Stimulated activated effector memory CD8-positive, alpha-beta T cell treated with anti-CD3 and anti-CD28 coated beads, Interleukin-12 subunit alpha, Interleukin-12 subunit beta, amount 100 ng/mL, for 72 hours (primary cell): ENCODE data around the gene NOTCH2.

ENCODE experiments used
- ATAC-seq: fragments of 150-1000 bp; cut with Tn5 transposase; 2 replicates; pipeline ENCODE4 v1.10.0; 2021
- DNase-seq, 2 donors: peaks; one replicate each; pipeline ENCODE4 v3.0.0; 2021 to 2022; ENCODE audit warnings: low spot score in 2 of 2
- H3K27ac Mint-ChIP-seq: one replicate; pipeline ENCODE4 v1.8.0; 2022; ENCODE audit warnings: mild to moderate bottlenecking, mixed read lengths
- H3K36me3 Mint-ChIP-seq: one replicate; pipeline ENCODE4 v1.8.0; 2022; ENCODE audit warnings: mild to moderate bottlenecking, mixed read lengths
- H3K4me1 Mint-ChIP-seq: one replicate; pipeline ENCODE4 v1.8.0; 2022; ENCODE audit warnings: mixed read lengths
- H3K4me3 Mint-ChIP-seq: one replicate; pipeline ENCODE4 v1.8.0; 2022; ENCODE audit warnings: mild to moderate bottlenecking, mixed read lengths
- H3K9me3 Mint-ChIP-seq: one replicate; pipeline ENCODE4 v1.8.0; 2022; ENCODE audit warnings: mixed read lengths

NOTCH2 gene

GRCh38 chr1:119917304-119918055, 152.0 kb downstream of the NOTCH2 start:
- Mint-ChIP-seq H3K4me1 (no peaks in the 10 kb centered on the region), H3K27ac (peak overlapping the region; percentile 48), H3K4me3 (no peak overlapping the region), H3K9me3 (no peaks in the 10 kb centered on the region), H3K36me3 (peaks cover 89% of the 10 kb centered on the region)
- ATAC-seq, result no peak
- DNase-seq, result no peak

GRCh38 chr1:119915517-119915916, 153.9 kb downstream of the NOTCH2 start:
- Mint-ChIP-seq H3K27ac (peak overlapping the region; percentile 68), H3K4me1 (peaks cover 6% of the 10 kb centered on the region), H3K9me3 (no peaks in the 10 kb centered on the region), H3K36me3 (peaks cover 71% of the 10 kb centered on the region), H3K4me3 (no peak overlapping the region)
- ATAC-seq (no peak), DNase-seq (no peak)

GRCh38 chr1:119914071-119914470, 155.4 kb downstream of the NOTCH2 start:
- Mint-ChIP-seq H3K4me1 (peaks cover 8% of the 10 kb centered on the region), H3K36me3 (peaks cover 56% of the 10 kb centered on the region), H3K27ac (no peak overlapping the region), H3K4me3 (no peak overlapping the region), H3K9me3 (no peaks in the 10 kb centered on the region)
- DNase-seq, result no peak
- ATAC-seq, result no peak

DNA sequence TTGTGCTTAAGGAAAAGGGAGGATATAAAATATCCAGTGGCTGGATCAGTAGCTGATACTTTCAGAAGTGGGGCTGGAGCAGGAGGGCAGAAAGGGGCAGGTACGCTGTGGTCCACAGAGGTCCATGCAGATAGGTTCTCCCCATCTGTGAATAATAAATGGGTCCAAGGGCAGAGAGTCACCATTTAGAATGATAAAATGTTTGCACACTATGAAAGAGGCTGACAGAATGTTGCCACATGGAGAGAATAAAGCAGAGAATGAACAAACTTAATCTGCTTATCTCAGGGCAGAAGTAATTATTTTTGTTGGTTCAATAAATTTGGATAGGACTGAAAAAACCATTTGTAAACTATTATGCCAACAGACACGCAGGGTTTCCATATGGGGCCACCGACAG, 156.5 kb downstream of the NOTCH2 start:
- peaks cover 8% of the 10 kb centered on the region for H3K4me1 Mint-ChIP-seq
- no peak for ATAC-seq
- no peak overlapping the region for H3K27ac Mint-ChIP-seq
- DNase-seq, result no peak
- H3K4me3 Mint-ChIP-seq, result no peak overlapping the region
- H3K9me3 Mint-ChIP-seq, result no peaks in the 10 kb centered on the region
- H3K36me3 Mint-ChIP-seq, result peaks cover 45% of the 10 kb centered on the region

- Mint-ChIP-seq H3K36me3 (peaks cover 34% of the 10 kb centered on the region), H3K27ac (no peak overlapping the region), H3K9me3 (no peaks in the 10 kb centered on the region), H3K4me1 (peaks cover 8% of the 10 kb centered on the region), H3K4me3 (no peak overlapping the region)
- no peak for DNase-seq
- no peak for ATAC-seq
These were observed 157.7 kb downstream of the NOTCH2 start for GRCh38 chr1:119911775-119912174.

DNA sequence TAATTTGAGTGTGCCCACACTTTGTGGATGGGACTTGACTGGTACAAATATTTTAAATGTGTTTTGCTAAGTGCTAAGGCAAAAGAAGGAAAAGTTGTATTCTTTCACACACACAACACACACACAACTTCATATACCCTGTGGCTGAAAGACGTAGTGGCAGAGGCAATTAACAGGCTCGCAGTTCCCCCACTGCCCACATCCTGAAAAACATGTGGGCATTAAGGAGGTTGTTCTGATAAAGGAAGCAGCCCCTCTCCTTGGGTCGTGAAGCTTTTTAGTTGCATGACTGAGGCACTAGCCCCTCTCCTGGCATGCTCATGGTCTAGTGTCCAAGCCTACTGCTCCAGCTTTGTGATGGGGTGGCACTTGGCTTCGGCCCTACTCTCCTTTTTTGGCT, 158.8 kb downstream of the NOTCH2 start:
- H3K36me3 Mint-ChIP-seq, result peaks cover 23% of the 10 kb centered on the region
- peaks cover 8% of the 10 kb centered on the region for H3K4me1 Mint-ChIP-seq
- H3K4me3 Mint-ChIP-seq, result no peak overlapping the region
- no peak for ATAC-seq
- H3K27ac Mint-ChIP-seq, result peak overlapping the region; percentile 48
- DNase-seq, result no peak
- no peaks in the 10 kb centered on the region for H3K9me3 Mint-ChIP-seq

- Mint-ChIP-seq H3K27ac (peak overlapping the region; percentile 48), H3K4me3 (no peak overlapping the region), H3K36me3 (peaks cover 17% of the 10 kb centered on the region), H3K4me1 (peaks cover 8% of the 10 kb centered on the region), H3K9me3 (no peaks in the 10 kb centered on the region)
- no peak for ATAC-seq
- DNase-seq, result no peak
These were observed 159.4 kb downstream of the NOTCH2 start for GRCh38 chr1:119909890-119910596.

- no peak overlapping the region for H3K27ac Mint-ChIP-seq
- H3K4me3 Mint-ChIP-seq, result no peak overlapping the region
These were observed 160.8 kb downstream of the NOTCH2 start for GRCh38 chr1:119908661-119909060.

DNA sequence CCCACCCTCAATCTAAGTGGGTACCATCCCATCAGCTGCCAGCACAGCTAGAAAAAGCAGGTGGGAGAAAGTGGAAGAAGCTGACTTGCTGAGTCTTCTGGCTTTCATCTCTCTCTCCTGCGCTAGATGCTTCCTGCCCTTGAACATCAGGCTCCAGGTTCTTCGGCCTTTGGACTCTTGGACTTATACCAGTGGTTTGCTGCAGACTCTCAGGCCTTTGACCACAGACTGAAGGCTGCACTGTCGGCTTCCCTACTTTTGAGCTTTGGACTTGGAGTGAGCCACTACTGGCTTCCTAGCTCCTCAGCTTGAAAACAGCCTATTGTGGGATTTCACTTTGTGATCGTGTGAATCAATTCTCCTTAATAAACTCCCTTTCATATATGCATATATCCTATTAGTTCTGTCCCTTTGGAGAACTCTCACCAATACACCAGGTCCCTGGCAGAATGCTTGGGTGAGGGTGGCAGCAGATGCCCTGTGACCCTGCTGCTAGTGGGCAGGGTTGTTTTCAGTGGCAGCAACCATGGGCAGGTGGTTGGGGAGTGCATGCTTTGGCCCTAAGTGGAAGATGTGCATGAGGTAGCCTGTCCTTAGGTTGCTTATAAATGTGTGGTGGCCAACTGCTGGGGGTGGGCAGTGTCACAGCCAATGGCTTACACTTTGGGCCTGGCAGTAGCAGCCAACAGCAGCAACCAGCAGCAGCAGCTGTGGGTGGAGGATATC, 162.4 kb downstream of the NOTCH2 start:
- Mint-ChIP-seq H3K27ac (no peak overlapping the region), H3K36me3 (no peaks in the 10 kb centered on the region), H3K4me3 (no peak overlapping the region), H3K9me3 (no peaks in the 10 kb centered on the region), H3K4me1 (peaks cover 8% of the 10 kb centered on the region)
- no peak for DNase-seq
- ATAC-seq, result no peak

More at GRCh38 chr1:119908661-119909060, 160.8 kb downstream of the NOTCH2 start:
- ATAC-seq, result no peak
- H3K9me3 Mint-ChIP-seq, result no peaks in the 10 kb centered on the region
- no peak for DNase-seq
- H3K36me3 Mint-ChIP-seq, result peaks cover 3% of the 10 kb centered on the region
- peaks cover 8% of the 10 kb centered on the region for H3K4me1 Mint-ChIP-seq

DNA sequence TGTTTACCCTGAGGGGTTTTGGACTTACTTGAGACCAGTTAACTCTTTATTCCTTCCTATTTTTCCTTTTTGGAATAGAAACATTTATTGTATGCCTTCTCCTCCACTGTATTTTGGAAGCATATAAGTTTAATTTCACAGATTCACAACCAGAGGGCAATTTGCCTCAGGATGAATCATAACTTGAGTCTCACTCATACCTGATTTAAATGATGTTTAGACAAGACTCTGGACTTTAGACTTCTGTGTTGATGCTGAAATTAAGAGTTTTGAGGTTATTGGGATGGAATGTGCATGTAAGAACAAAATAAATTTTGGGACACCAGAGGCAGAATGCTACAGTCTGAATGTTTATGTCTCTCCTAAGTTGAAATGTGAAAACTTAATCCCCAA, 166.0 kb downstream of the NOTCH2 start:
- Mint-ChIP-seq H3K27ac (no peak overlapping the region), H3K4me3 (no peak overlapping the region), H3K4me1 (no peaks in the 10 kb centered on the region), H3K36me3 (no peaks in the 10 kb centered on the region), H3K9me3 (no peaks in the 10 kb centered on the region)
- DNase-seq, result no peak
- ATAC-seq, result no peak

DNA sequence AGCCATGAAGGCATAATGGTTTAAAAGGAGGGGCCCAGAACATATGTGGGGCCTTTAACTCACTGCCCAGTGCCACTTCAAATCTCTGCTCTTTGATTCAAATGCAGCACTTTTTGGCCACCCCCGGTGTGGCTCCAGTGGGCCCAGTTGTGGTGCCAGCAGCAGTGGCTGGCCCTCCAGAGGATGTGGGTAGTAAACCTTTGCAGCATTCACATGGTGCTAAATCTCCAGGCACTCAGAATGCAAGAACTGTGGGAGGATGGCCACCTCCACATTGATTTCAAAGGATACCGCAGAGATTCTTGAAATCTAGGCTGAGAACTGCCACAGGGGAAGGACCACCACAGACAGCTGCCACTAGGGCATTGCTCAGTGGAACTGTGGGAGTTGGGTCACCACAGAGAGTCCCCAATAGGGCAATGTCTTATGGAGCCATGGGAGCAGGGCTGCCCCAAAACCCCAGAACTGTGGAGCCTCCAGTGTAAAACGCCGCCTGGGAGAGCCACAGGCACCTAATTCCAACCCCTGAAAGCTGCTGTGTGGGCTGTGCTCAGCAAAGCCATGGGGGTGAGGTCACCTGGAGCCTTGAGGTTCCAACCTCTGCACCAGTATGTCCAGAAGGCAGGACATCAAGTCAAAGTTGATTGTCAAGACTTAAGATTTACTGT, 166.6 kb downstream of the NOTCH2 start:
- H3K4me1 Mint-ChIP-seq, result no peaks in the 10 kb centered on the region
- no peak overlapping the region for H3K27ac Mint-ChIP-seq
- DNase-seq (no peak), ATAC-seq (peak; percentile 32)
- no peaks in the 10 kb centered on the region for H3K36me3 Mint-ChIP-seq
- H3K9me3 Mint-ChIP-seq, result no peaks in the 10 kb centered on the region
- no peak overlapping the region for H3K4me3 Mint-ChIP-seq

GRCh38 chr1:119898981-119899720, 170.3 kb downstream of the NOTCH2 start:
- H3K9me3 Mint-ChIP-seq, result no peaks in the 10 kb centered on the region
- no peak overlapping the region for H3K27ac Mint-ChIP-seq
- H3K4me3 Mint-ChIP-seq, result no peak overlapping the region
- H3K36me3 Mint-ChIP-seq, result no peaks in the 10 kb centered on the region
- no peak for ATAC-seq
- no peak for DNase-seq
- H3K4me1 Mint-ChIP-seq, result no peaks in the 10 kb centered on the region

DNA sequence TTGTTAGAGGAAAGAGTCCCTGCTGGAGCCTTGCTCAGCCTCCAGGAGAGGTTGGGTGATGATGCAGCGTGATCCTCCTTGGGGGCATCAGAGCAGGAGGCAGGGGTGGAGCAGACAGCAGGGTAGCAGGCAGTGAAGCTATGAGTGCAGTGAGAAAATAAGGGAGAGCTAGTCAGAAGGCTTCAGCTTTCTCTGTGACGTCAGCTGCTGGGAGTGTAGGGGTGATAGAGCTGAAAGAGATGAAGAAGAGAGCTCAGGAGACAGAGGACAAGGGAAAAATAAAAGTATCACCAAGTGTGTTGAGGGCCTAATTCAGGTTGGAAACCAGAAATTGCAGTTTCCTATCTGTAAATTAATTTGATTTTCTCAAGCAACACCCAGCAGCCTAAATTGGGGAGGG, 170.9 kb downstream of the NOTCH2 start:
- no peak for ATAC-seq
- DNase-seq, result no peak
- no peak overlapping the region for H3K4me3 Mint-ChIP-seq
- H3K27ac Mint-ChIP-seq, result no peak overlapping the region
- H3K9me3 Mint-ChIP-seq, result no peaks in the 10 kb centered on the region
- H3K36me3 Mint-ChIP-seq, result no peaks in the 10 kb centered on the region
- H3K4me1 Mint-ChIP-seq, result peaks cover 5% of the 10 kb centered on the region

DNA sequence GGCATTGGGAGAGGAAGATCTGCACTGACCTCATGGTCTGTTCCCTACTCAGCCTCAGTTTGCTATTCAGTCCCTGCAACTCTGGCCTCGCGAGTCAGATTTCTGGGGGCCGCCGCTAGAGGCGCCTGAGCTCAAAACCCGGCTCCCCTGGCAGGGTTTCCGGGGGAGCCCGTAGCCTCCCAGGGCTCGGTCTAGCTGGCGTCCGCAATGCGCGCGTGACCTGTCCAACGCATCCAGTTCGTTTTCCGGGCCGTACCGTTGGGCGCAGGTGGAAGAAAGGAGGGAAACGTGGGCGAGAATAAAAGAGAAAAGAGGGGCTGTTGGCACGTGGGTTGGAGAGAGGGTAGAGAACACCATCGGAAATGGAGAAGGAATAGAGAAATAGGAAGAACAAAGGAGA, 173.2 kb downstream of the NOTCH2 start, which contains the start of gene ADAM30:
TSS of gene ADAM30 (minus strand) at position 213 of the 400 bp plus-strand sequence. CDS start at position 34, 179 bp downstream.
- H3K27ac Mint-ChIP-seq, result no peak within 1 kb of the TSS
- H3K9me3 Mint-ChIP-seq, result no peaks in the 10 kb centered on the region
- no peak for ATAC-seq

More for the DNA sequence above, 173.2 kb downstream of the NOTCH2 start, which contains the start of gene ADAM30:
- peaks cover 10% of the 10 kb centered on the region for H3K4me1 Mint-ChIP-seq
- no peaks in the 10 kb centered on the region for H3K36me3 Mint-ChIP-seq
- no peak for DNase-seq
- H3K4me3 Mint-ChIP-seq, result no peak within 1 kb of the TSS
